Tibial artery (tissue), 4 donors: Measurements from ENCODE around the gene CTSZ.

Experiments
- DNase-seq, 2 donors: peaks; one replicate each; pipeline ENCODE4 v3.0.0-alpha.2; 2019
- H3K27ac ChIP-seq, 2 donors: fragments of 200-600 bp; sonication (generic) in 1 of 2; 1 replicate in 1 of 2; 2 replicates in 1 of 2; pipeline ENCODE4 v1.5.1; 2018 to 2019; ENCODE audit warnings: mild to moderate bottlenecking in 1 of 2
- H3K27me3 ChIP-seq, 2 donors: fragments of 200-600 bp; sonication (generic) in 1 of 2; one replicate each; pipeline versions ENCODE4 v1.5.1 to v1.6.0; 2016 to 2019
- H3K36me3 ChIP-seq, 3 donors: fragments of 200-600 bp; sonication (generic) in 2 of 3; one replicate each; pipeline ENCODE4 v1.5.1; 2016 to 2019; ENCODE audit warnings: mild to moderate bottlenecking in 2 of 3
- H3K4me1 ChIP-seq, 4 donors: fragments of 200-600 bp; sonication (generic) in 2 of 4; 1 replicate in 3 of 4; 2 replicates in 1 of 4; pipeline ENCODE4 v1.5.1; 2016 to 2019
- H3K4me3 ChIP-seq, 2 donors: fragments of 200-600 bp; sonication (generic) in 1 of 2; 1 replicate in 1 of 2; 2 replicates in 1 of 2; pipeline ENCODE4 v1.5.1; 2018 to 2019; ENCODE audit warnings: mild to moderate bottlenecking in 2 of 2
- H3K9me3 ChIP-seq, 3 donors: fragments of 200-600 bp; sonication (generic) in 1 of 3; one replicate each; pipeline ENCODE4 v1.5.1; 2016 to 2019
- CTCF ChIP-seq, 2 experiments: fragments of 200-600 bp in 1 of 2; fragments of 450-650 bp in 1 of 2; IDR thresholded peaks; one replicate each; pipeline ENCODE4 v1.5.1; 2017 to 2019; ENCODE audit warnings: antibody characterized with exemption in 2 of 2, mild to moderate bottlenecking in 1 of 2, moderate library complexity in 1 of 2
- intact Hi-C: fragments of 100-400 bp; cut with DNase I; formaldehyde crosslinking; loops from one replicate; pipeline ENCODE4 v1.15.0; 2023; ENCODE audit warnings: low total_unique reads

Gene CTSZ

GRCh38 chr20:59031564-59032022, 24.5 kb upstream of the CTSZ start:
- peaks cover 33 to 58% (median 42%) of the 10 kb centered on the region in 3 donors for H3K36me3 ChIP-seq
- H3K4me1 ChIP-seq, result peaks cover 0 to 50% (median 36%) of the 10 kb centered on the region in 4 donors
- no peaks in the 10 kb centered on the region for H3K9me3 ChIP-seq
- DNase-seq, result no peak
- no peaks in the 10 kb centered on the region for H3K27me3 ChIP-seq
- peak overlapping the region; percentile 85 to 86 for H3K27ac ChIP-seq
- no peak for TF ChIP-seq CTCF (IDR thresholded peaks at IDR 0.05)
- peak overlapping the region; percentile 78 to 93 for H3K4me3 ChIP-seq
- intact Hi-C loops, result loop anchor here (5.0 kb wide), 2 partner anchors 49 to 139 kb away; partner anchors contain the start of gene NELFCD

GRCh38 chr20:59030911-59031563, 24.0 kb upstream of the CTSZ start:
- TF ChIP-seq CTCF (IDR thresholded peaks at IDR 0.05), result no peak
- Histone ChIP-seq H3K27me3 (no peaks in the 10 kb centered on the region), H3K9me3 (no peaks in the 10 kb centered on the region), H3K4me1 (peaks cover 0 to 50% (median 36%) of the 10 kb centered on the region in 4 donors), H3K4me3 (peak overlapping the region; percentile 78 to 93), H3K36me3 (peaks cover 33 to 56% (median 42%) of the 10 kb centered on the region in 3 donors), H3K27ac (peak overlapping the region; percentile 85 to 86)
- DNase-seq, result no peak
- intact Hi-C loops, result loop anchor here (5.0 kb wide), 2 partner anchors 49 to 139 kb away; partner anchors contain the start of gene NELFCD

- intact Hi-C loops, result no loop called here
- H3K4me3 ChIP-seq, result no peak overlapping the region
- H3K4me1 ChIP-seq, result peaks cover 0 to 50% (median 36%) of the 10 kb centered on the region in 4 donors
- peaks cover 45 to 60% (median 52%) of the 10 kb centered on the region in 3 donors for H3K36me3 ChIP-seq
- H3K27ac ChIP-seq, result peak overlapping the region in 1 of 2 donors; percentile 17
- no peak for TF ChIP-seq CTCF (IDR thresholded peaks at IDR 0.05)
- no peak for DNase-seq
- no peaks in the 10 kb centered on the region for H3K9me3 ChIP-seq
- no peaks in the 10 kb centered on the region for H3K27me3 ChIP-seq
Measured at GRCh38 chr20:59028812-59029211, 21.8 kb upstream of the CTSZ start.

GRCh38 chr20:59027741-59028320, 20.8 kb upstream of the CTSZ start:
- Histone ChIP-seq H3K36me3 (peaks cover 50 to 70% (median 52%) of the 10 kb centered on the region in 3 donors), H3K4me1 (peaks cover 0 to 50% (median 36%) of the 10 kb centered on the region in 4 donors)

More at GRCh38 chr20:59027741-59028320, 20.8 kb upstream of the CTSZ start:
- Histone ChIP-seq H3K4me3 (no peak overlapping the region), H3K9me3 (no peaks in the 10 kb centered on the region), H3K27ac (no peak overlapping the region), H3K27me3 (no peaks in the 10 kb centered on the region)
- intact Hi-C loops, result no loop called here
- no peak for TF ChIP-seq CTCF (IDR thresholded peaks at IDR 0.05)
- no peak for DNase-seq
